SU-DHL-6 (cell line): ENCODE results near the gene POLR1D.

Experiments
- H2AFZ ChIP-seq: fragments of 200-600 bp; sonication (generic); 2 replicates; pipeline ENCODE4 v1.6.1; 2014; ENCODE audit warnings: low read depth, mild to moderate bottlenecking, moderate library complexity, mixed read lengths, antibody characterized with exemption, low read length; ENCODE audit not compliant: severe bottlenecking
- H3F3A ChIP-seq: fragments of 200-600 bp; shearing (Covaris generic); 2 replicates; pipeline ENCODE4 v1.6.0; 2016; ENCODE audit warnings: antibody characterized with exemption, mild to moderate bottlenecking; ENCODE audit not compliant: insufficient read depth
- H3K27ac ChIP-seq: fragments of 200-600 bp; sonication (generic); 2 replicates; pipeline ENCODE4 v1.5.1; 2016; ENCODE audit warnings: low read depth, mild to moderate bottlenecking, low read length, moderate library complexity, mixed read lengths
- H3K27me3 ChIP-seq: fragments of 200-600 bp; sonication (generic), shearing (Covaris generic); 2 replicates; pipeline ENCODE4 v1.6.0; 2014; ENCODE audit warnings: mild to moderate bottlenecking, low read length
- H3K36me3 ChIP-seq: fragments of 200-600 bp; sonication (generic); 2 replicates; pipeline ENCODE4 v1.6.1; 2014; ENCODE audit warnings: mild to moderate bottlenecking, low read length, mixed read lengths
- H3K4me2 ChIP-seq: fragments of 300-600, 200-600 bp; shearing (Covaris generic), sonication (generic); 2 replicates; pipeline ENCODE4 v1.6.0; 2014; ENCODE audit warnings: low read length, low read depth, mild to moderate bottlenecking; ENCODE audit not compliant: poor library complexity, severe bottlenecking
- H3K4me3 ChIP-seq: fragments of 200-600 bp; sonication (generic); 2 replicates; pipeline ENCODE4 v1.5.1; 2014; ENCODE audit warnings: antibody characterized with exemption, low read length, mild to moderate bottlenecking, mixed read lengths; ENCODE audit not compliant: insufficient read depth, poor library complexity, severe bottlenecking
- H3K79me2 ChIP-seq: fragments of 200-600 bp; sonication (generic); 2 replicates; pipeline ENCODE4 v1.6.1; 2014; ENCODE audit warnings: mild to moderate bottlenecking, low read length, moderate library complexity; ENCODE audit not compliant: insufficient read depth
- H3K9ac ChIP-seq: fragments of 200-600 bp; sonication (generic); 2 replicates; pipeline ENCODE4 v1.7.0; 2014; ENCODE audit warnings: mild to moderate bottlenecking, low read length
- H3K9me2 ChIP-seq: fragments of 200-600 bp; sonication (generic); replicated peaks from 2 replicates; pipeline ENCODE4 v1.6.1; 2014; ENCODE audit warnings: low read length; ENCODE audit not compliant: insufficient read depth
- H3K9me3 ChIP-seq: fragments of 200-600 bp; sonication (generic); 2 replicates; pipeline ENCODE4 v1.6.1; 2014; ENCODE audit warnings: low read length, mixed read lengths; ENCODE audit not compliant: insufficient read depth
- H4K20me1 ChIP-seq: fragments of 200-600 bp; sonication (generic); 2 replicates; pipeline ENCODE4 v1.6.1; 2014; ENCODE audit warnings: low read depth, mild to moderate bottlenecking, antibody characterized with exemption, low read length, moderate library complexity, mixed read lengths
- CTCF ChIP-seq: fragments of 200-600 bp; sonication (generic); IDR thresholded peaks from one replicate; pipeline ENCODE4 v1.5.1; 2017; ENCODE audit warnings: antibody characterized with exemption, mild to moderate bottlenecking, low read length, moderate library complexity; ENCODE audit not compliant: insufficient read depth, poor library complexity, severe bottlenecking
- EZH2phosphoT487 ChIP-seq: fragments of 200-600 bp; sonication (generic), shearing (Covaris generic); conservative IDR thresholded peaks from 2 replicates; pipeline ENCODE4 v1.6.1; 2018; ENCODE audit warnings: mild to moderate bottlenecking, antibody characterized with exemption, low read length, moderate library complexity, mixed read lengths

The POLR1D gene

GRCh38 chr13:27662738-27663470 lies 41.2 kb downstream of the POLR1D start:
- Histone ChIP-seq H3K4me3 (no peak overlapping the region), H3K36me3 (no peaks in the 10 kb centered on the region; the same call in 1 of the 2 replicates), H3K9ac (no peak overlapping the region), H2AFZ (no peak overlapping the region), H3K27ac (no peak overlapping the region), H4K20me1 (no peaks in the 10 kb centered on the region; the same call in 1 of the 2 replicates), H3F3A (no peaks in the 10 kb centered on the region; the same call in 1 of the 2 replicates), H3K27me3 (no peaks in the 10 kb centered on the region), H3K9me2 (no peaks in the 10 kb centered on the region), H3K9me3 (no peaks in the 10 kb centered on the region), H3K79me2 (0 out of 2 replicates have a peak, but pooled peaks cover 20% of the 10 kb centered on the region), H3K4me2 (no peak overlapping the region)
- TF ChIP-seq CTCF (no peak), EZH2phosphoT487 (no peak)

- no peaks in the 10 kb centered on the region; the same call in 1 of the 2 replicates for H3K36me3 ChIP-seq
Observed at GRCh38 chr13:27663947-27664346, 42.3 kb downstream of the POLR1D start.

GRCh38 chr13:27665333-27665732 lies 43.6 kb downstream of the POLR1D start:
- H3K36me3 ChIP-seq = no peaks in the 10 kb centered on the region; the same call in 1 of the 2 replicates
- no peak overlapping the region for H3K4me2 ChIP-seq
- H3K27me3 ChIP-seq = no peaks in the 10 kb centered on the region
- H3K79me2 ChIP-seq = 0 out of 2 replicates have a peak, but pooled peaks cover 15% of the 10 kb centered on the region
- H3K27ac ChIP-seq = no peak overlapping the region
- no peak overlapping the region for H2AFZ ChIP-seq
- no peaks in the 10 kb centered on the region for H3K9me2 ChIP-seq
- no peaks in the 10 kb centered on the region; the same call in 1 of the 2 replicates for H3F3A ChIP-seq
- H3K9me3 ChIP-seq = no peaks in the 10 kb centered on the region
- no peak overlapping the region for H3K9ac ChIP-seq
- no peak for TF ChIP-seq CTCF
- TF ChIP-seq EZH2phosphoT487 = no peak
- H3K4me3 ChIP-seq = no peak overlapping the region
- no peaks in the 10 kb centered on the region; the same call in 1 of the 2 replicates for H4K20me1 ChIP-seq

More at GRCh38 chr13:27663947-27664346, 42.3 kb downstream of the POLR1D start:
- H3K79me2 ChIP-seq = 0 out of 2 replicates have a peak, but pooled peaks cover 16% of the 10 kb centered on the region
- no peaks in the 10 kb centered on the region for H3K9me3 ChIP-seq
- H3F3A ChIP-seq = no peaks in the 10 kb centered on the region; the same call in 1 of the 2 replicates
- H3K9me2 ChIP-seq = no peaks in the 10 kb centered on the region
- no peak overlapping the region for H3K4me3 ChIP-seq
- TF ChIP-seq CTCF = no peak
- no peak for TF ChIP-seq EZH2phosphoT487
- no peak overlapping the region for H2AFZ ChIP-seq
- H3K27ac ChIP-seq = no peak overlapping the region
- H3K9ac ChIP-seq = no peak overlapping the region
- H3K27me3 ChIP-seq = no peaks in the 10 kb centered on the region
- H4K20me1 ChIP-seq = no peaks in the 10 kb centered on the region; the same call in 1 of the 2 replicates
- H3K4me2 ChIP-seq = no peak overlapping the region
